C4-2B (cell line): ENCODE measurements around the gene USP25.

Experiments used
- ZFX ChIP-seq: fragments of 450-650 bp; IDR thresholded peaks from 2 replicates; pipeline ENCODE4 v1.6.1; 2017
- TF ChIP-seq, protein P1 (sequence below): fragments of 450-650 bp; conservative IDR thresholded peaks from 2 replicates; pipeline ENCODE4 v1.5.1; 2017; ENCODE audit warnings: mild to moderate bottlenecking

DNA sequence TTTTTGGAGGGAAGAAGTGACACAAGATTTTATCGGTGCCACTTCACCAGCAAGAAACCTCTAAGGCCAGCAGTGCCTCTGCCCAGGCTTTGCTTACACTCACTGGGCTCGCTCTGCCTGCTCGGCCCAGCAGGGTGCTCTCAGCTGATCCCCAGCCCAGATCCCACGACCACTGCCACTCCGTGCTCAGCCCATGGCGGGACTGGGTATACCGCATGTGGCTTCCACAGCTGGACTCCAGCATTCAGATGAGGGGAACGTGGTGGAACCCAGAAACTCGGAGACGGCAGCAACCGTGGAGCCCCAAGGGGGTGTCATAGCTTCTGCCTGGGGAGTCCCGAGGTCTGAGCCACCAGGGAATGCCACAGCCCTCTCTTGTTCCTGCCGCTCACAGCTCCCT is 12.9 kb downstream of the USP25 start:
- TF ChIP-seq, protein P1, sequence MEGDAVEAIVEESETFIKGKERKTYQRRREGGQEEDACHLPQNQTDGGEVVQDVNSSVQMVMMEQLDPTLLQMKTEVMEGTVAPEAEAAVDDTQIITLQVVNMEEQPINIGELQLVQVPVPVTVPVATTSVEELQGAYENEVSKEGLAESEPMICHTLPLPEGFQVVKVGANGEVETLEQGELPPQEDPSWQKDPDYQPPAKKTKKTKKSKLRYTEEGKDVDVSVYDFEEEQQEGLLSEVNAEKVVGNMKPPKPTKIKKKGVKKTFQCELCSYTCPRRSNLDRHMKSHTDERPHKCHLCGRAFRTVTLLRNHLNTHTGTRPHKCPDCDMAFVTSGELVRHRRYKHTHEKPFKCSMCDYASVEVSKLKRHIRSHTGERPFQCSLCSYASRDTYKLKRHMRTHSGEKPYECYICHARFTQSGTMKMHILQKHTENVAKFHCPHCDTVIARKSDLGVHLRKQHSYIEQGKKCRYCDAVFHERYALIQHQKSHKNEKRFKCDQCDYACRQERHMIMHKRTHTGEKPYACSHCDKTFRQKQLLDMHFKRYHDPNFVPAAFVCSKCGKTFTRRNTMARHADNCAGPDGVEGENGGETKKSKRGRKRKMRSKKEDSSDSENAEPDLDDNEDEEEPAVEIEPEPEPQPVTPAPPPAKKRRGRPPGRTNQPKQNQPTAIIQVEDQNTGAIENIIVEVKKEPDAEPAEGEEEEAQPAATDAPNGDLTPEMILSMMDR: no peak
- no peak for TF ChIP-seq ZFX
